ENCODE data around the gene NES.

Gene NES, protein sequence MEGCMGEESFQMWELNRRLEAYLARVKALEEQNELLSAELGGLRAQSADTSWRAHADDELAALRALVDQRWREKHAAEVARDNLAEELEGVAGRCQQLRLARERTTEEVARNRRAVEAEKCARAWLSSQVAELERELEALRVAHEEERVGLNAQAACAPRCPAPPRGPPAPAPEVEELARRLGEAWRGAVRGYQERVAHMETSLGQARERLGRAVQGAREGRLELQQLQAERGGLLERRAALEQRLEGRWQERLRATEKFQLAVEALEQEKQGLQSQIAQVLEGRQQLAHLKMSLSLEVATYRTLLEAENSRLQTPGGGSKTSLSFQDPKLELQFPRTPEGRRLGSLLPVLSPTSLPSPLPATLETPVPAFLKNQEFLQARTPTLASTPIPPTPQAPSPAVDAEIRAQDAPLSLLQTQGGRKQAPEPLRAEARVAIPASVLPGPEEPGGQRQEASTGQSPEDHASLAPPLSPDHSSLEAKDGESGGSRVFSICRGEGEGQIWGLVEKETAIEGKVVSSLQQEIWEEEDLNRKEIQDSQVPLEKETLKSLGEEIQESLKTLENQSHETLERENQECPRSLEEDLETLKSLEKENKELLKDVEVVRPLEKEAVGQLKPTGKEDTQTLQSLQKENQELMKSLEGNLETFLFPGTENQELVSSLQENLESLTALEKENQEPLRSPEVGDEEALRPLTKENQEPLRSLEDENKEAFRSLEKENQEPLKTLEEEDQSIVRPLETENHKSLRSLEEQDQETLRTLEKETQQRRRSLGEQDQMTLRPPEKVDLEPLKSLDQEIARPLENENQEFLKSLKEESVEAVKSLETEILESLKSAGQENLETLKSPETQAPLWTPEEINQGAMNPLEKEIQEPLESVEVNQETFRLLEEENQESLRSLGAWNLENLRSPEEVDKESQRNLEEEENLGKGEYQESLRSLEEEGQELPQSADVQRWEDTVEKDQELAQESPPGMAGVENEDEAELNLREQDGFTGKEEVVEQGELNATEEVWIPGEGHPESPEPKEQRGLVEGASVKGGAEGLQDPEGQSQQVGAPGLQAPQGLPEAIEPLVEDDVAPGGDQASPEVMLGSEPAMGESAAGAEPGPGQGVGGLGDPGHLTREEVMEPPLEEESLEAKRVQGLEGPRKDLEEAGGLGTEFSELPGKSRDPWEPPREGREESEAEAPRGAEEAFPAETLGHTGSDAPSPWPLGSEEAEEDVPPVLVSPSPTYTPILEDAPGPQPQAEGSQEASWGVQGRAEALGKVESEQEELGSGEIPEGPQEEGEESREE (N-terminal part only)

DNA sequence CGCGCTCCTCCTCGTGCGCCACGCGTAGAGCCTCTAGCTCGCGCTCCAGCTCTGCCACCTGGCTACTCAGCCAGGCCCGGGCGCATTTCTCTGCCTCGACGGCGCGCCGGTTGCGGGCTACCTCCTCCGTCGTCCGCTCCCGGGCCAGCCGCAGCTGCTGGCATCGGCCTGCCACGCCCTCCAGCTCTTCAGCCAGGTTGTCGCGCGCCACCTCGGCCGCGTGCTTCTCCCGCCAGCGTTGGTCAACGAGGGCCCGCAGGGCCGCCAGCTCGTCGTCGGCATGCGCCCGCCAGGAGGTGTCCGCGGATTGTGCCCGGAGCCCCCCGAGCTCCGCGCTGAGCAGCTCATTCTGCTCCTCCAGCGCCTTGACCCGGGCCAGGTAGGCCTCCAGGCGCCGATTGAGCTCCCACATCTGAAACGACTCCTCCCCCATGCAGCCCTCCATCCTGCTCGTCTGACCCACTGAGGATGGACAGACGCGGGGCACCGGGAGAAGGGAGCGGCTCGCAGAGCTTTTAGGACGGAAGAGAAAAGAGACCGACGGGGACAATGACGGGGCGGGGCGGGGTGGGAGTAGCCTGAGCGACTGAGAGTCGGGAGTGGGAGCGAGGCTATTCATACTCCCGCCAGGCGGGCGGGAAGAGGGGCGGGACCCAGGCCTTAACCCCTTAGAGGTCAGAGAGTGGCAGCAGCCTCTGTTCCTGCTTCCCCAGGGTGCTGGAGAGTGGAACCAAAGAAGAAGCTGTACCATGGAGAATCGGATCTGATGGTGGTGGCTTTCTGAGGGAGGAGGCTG, at the start of gene NES:
NES (minus strand) TSS at position 588 of the 796 bp plus-strand sequence; CDS start at position 445, 143 bp downstream.
- no peak for DNase-seq (ENCODE audit: low read depth in 2 of 2)

- DNase-seq (ENCODE audit: low read depth in 2 of 2) = peak in 1 of 2 donors; percentile 29
Measured at GRCh38 chr1:156726549-156727226, 49.5 kb upstream of the NES start.

DNA sequence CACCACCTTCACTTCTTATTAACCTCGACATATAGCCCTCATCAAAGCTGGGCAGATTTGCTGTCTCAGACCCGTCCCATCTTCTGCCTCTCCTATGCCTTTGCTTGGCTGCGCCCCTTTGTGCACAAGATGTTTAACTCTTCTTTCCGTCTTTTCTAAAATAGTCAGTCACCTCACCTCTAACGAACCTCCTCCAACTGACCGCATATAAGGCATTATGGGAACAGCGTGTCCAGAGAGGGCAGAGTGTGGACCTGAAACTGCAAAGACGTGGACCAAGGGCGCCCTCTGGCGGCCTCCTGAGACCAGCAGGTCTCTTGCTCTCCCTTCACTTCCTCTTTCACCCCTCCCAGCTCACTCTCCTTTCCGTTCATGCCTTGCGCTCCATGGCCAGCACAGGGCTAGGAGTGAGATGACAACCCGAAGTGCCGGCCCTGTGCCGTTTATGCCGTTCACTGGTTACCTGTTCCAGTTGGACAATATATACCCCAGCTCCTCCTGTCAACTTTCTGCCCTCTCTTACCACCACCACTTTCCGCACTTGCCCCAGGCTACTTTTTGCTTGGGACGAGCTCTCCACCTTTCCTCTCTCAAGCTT, 48.6 kb upstream of the NES start:
- peak; percentile 63 to 67 for DNase-seq (ENCODE audit: low read depth in 2 of 2)

- no peak for DNase-seq (ENCODE audit: low read depth in 2 of 2)
Measured at GRCh38 chr1:156721535-156721934, 44.3 kb upstream of the NES start.

DNA sequence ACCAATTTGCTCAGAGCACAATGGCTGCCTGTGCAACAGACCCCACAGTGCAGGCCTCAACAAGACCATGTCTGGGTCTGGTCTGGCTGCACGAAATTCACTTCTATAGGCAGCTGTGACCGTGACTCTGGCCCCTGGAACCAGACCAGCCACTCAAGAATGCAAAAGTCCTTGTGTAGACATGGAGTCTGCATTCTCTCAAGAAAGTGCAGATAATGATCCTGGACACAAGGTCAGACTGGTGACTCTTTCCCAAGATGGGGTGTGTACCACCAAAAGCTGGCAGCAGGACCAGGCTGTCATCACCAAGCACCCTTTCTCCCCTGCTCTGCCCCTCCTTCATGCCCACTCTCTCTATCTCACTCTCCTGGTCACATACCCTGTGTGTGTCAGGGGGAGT, 43.9 kb upstream of the NES start:
- DNase-seq (ENCODE audit: low read depth in 2 of 2) = no peak

- no peak for DNase-seq (ENCODE audit: low read depth in 2 of 2)
Measured at GRCh38 chr1:156717351-156717750, 40.1 kb upstream of the NES start.

GRCh38 chr1:156714830-156715229, 37.6 kb upstream of the NES start:
- no peak for DNase-seq (ENCODE audit: low read depth in 2 of 2)

- DNase-seq (ENCODE audit: low read depth in 2 of 2) = no peak
Measured at GRCh38 chr1:156712626-156713025, 35.4 kb upstream of the NES start.

DNA sequence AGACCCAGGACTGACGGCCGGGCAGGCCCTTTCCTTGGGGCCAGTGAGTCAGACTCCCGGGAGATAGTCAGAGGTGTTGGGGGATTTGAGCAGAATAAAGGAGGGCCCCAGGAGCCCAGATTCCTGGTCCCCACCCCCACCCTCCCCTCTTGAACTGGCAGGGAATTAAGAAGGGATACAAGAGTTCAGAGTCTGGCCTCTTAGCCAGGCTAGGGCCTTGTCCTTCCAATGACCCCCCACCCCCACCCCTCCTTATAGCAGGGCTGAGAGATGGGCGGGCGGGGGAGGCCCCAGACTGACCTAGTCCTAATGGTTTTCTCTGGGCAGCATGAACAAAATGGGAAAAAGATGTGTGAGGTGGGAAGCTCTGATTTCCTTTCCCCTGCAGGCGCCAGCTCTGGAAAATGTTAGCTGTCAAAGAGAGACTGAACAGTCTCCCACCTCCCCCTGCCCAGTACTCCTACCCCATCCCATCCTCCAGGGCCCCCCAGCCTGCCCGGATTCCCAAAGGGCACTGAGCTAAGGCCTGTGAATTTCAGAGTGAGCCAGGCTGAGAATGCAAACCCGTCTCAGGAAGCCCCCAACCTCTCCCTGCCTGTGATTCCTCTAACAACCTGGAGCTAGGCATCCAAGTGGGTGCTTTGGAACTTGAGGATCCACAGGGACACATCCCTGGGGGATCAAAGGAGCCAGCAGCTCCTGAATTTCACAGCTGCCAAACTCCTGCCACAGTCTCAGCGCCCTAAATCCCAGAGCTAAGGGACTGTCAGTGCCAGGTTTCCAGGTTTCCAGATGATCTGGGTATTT, 34.0 kb upstream of the NES start:
- no peak for DNase-seq (ENCODE audit: low read depth in 2 of 2)

DNA sequence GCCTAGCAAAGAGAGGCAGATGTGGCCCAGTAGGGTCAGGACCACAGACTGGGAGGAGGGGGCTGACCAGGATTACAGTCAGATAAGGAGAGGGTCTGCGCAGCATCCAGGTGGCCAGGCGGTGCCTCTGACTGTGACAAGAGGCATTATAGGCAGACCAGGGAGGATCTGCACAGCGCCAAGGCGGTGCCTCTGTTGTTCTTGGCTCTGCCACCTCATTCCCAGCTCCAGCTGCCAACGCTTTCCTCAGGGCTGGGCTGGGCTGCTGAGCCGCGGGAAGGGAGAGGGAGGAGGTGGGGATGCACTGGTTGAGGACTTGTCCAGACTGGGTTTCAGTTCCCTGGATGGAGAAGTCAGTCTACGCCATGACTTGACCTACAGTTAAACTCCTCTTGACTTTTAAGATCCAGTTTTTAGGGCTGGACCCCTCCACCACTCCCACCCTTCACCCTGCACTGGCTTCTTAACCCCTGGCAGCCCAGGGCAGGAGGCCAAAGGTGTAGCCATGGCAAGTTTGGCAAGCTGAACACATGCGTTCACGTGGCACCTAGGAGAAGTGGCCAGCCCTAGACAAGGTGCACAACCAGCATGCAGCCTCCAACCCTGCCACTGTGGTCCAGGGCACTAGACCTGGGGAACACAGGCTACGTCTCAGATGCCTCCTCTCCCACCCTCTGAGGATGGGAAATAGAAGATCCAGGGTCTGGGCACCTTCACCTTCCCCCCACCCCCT, 32.7 kb upstream of the NES start:
- no peak for DNase-seq (ENCODE audit: low read depth in 2 of 2)

DNA sequence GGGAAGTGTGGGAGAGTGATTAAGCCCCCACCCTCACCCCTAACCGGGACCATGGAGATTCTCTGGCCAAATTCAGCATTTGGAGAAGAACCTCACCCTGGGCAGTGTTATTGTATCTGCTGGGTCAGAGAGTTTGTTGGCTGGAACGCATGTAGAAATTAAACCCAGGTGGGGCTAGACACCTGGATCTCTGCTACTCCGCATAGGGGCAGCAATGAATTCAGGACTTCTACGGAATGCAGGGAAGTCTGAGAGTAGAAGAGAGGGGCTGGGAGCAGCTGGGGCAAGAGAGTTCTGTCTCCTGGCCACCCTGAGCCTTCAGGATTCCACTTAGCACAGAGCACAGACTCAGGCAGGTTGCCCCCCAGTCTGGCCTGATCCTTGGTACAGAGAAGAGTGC, 31.8 kb upstream of the NES start:
- no peak for DNase-seq (ENCODE audit: low read depth in 2 of 2)

DNA sequence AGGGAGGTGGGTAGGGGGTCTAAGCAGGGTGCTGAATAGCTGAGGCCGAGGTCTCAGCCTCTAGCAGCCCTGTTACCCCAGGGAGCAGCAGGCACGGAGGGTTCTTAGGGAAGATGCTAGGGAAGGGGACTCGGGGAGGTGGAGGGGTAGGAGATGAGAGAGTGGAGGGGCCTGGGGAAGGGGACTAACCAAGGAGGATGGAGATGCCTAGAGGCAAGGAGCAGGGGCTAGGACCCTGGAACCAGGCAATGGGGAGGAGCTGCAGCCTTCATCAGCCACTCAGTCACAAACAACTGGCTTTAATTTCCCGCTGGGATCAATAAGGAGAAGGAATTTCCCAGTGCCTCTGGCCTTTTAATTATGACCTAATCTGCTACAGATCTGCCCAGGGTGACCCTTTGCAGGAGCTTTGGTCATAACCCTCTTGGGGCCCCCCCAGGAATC, 31.0 kb upstream of the NES start:
- DNase-seq (ENCODE audit: low read depth in 2 of 2) = no peak

GRCh38 chr1:156707417-156708217, 30.4 kb upstream of the NES start:
- DNase-seq (ENCODE audit: low read depth in 2 of 2) = no peak

- no peak for DNase-seq (ENCODE audit: low read depth in 2 of 2)
Measured at GRCh38 chr1:156706657-156707416, 29.6 kb upstream of the NES start.

- DNase-seq (ENCODE audit: low read depth in 2 of 2) = peak; percentile 34 to 48
Measured at GRCh38 chr1:156705918-156706656, 28.9 kb upstream of the NES start.

DNA sequence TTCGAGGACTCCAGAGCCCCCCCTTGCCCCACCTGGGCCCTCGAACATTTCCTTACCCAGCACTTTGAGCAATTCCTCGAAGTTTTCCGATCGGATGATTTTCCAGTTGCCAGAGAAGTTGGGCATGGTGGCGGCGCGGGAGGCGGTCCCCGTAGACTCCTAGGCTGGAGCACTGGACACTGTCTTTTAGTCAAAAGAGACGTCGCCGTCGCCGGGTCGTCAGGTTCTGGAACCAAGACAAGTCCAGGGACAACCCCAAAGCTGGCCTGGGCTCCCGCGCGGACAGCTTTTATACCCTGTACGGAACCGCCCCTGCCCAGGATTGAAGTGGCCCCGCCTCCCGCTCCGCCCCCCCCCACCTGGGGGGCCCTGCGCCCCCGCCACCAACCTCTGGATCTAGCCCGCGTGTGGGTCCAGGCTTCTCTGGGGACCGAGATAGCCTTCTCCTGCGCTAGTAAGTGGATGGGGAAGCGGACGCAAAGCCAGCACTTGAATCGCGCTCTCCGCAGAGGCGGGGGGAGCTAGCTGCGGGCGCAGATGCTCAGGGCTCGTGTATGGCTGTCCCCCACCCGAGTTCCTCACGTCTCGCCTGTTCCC, 28.2 kb upstream of the NES start, which contains the start of gene CRABP2:
CRABP2 (minus strand) TSS at position 263 of the 597 bp plus-strand sequence; CDS start at position 126, 137 bp downstream.
- DNase-seq (ENCODE audit: low read depth in 2 of 2) = no peak

Measured in stimulated activated CD8-positive, alpha-beta memory T cell treated with anti-CD3 and anti-CD28 coated beads, Interleukin-15, amount 100 ng/mL, for 48 hours (primary cell).